SJCRH30 (cell line): ENCODE measurements around the gene SLC35F2. TPM values are rescaled to one million over a fixed set of nuclear protein-coding genes. Genes with fewer than 3 reads are reported as not detected.

Experiments used
- DNase-seq, 2 experiments: peaks; one replicate each; pipeline ENCODE4 v3.0.0-alpha.2; 2015 to 2020
- H3K27ac ChIP-seq: fragments of 250-450 bp; sonication (Bioruptor Pico); 2 replicates; pipeline ENCODE4 v1.5.1; 2020; ENCODE audit warnings: mild to moderate bottlenecking, moderate library complexity
- H3K27me3 ChIP-seq: fragments of 250-450 bp; sonication (Bioruptor Pico); 2 replicates; pipeline ENCODE4 v1.5.1; 2020; ENCODE audit warnings: mild to moderate bottlenecking, moderate library complexity
- H3K36me3 ChIP-seq: fragments of 250-450 bp; sonication (Bioruptor Pico); 2 replicates; pipeline ENCODE4 v1.5.1; 2020; ENCODE audit warnings: mild to moderate bottlenecking, moderate library complexity
- H3K4me1 ChIP-seq: fragments of 250-450 bp; sonication (Bioruptor Pico); 2 replicates; pipeline ENCODE4 v1.5.1; 2020; ENCODE audit warnings: mild to moderate bottlenecking, moderate library complexity
- H3K4me3 ChIP-seq: fragments of 250-450 bp; sonication (Bioruptor Pico); 2 replicates; pipeline ENCODE4 v1.5.1; 2020; ENCODE audit warnings: mild to moderate bottlenecking, moderate library complexity
- H3K9me3 ChIP-seq: fragments of 250-450 bp; sonication (Bioruptor Pico); replicated peaks from 2 replicates; pipeline ENCODE4 v1.5.1; 2020; ENCODE audit warnings: mild to moderate bottlenecking, moderate library complexity
- total RNA-seq: library from RNA; depleted of rRNA; stranded (reverse); fragments of >200 nt; shearing (Covaris generic); gene quantifications from 2 replicates; pipeline ENCODE4 v1.2.3, GENCODE V29; 2014

SLC35F2 gene
- total RNA-seq, 1 experiment from 2014 or later = 9.5 TPM

DNA sequence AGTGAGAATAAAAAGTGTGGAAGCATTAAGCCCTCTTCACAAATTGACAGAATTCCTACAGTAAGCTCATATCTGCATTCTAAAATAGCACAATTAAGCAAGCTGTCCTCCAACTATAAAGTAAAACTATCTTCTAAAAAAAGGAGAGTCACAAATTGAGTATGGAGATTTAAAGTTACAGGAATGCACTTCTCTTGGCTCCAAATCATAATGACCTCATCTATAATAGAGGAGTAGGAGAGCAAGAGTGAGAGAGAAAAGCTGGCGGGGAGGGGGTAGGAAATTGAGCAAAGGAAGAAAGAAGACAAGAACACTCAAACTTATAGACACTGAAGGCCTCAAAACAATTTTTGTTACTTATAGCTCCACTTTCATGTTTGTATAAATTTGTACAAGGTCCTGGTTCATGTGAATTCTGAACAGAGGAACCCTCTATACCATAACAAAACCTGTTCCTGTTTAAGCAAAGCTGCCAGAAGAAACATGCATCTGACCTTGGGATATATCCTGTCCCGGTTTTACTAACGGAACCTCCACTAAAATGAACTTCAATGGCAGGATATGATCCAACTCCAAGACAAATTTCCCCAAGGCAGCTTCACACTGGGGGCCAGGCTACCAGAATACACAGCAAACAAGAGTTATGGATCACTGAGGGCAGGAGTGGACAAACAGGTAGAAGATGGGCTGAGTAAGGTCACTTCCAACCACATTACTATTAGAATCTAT, 37.2 kb downstream of the SLC35F2 start:
- Histone ChIP-seq H3K36me3 (no peaks in the 10 kb centered on the region), H3K4me1 (no peaks in the 10 kb centered on the region), H3K4me3 (no peak overlapping the region), H3K27ac (no peak overlapping the region), H3K27me3 (no peaks in the 10 kb centered on the region), H3K9me3 (no peaks in the 10 kb centered on the region)
- DNase-seq = no peak

- Histone ChIP-seq H3K9me3 (no peaks in the 10 kb centered on the region), H3K4me3 (no peak overlapping the region), H3K27ac (no peak overlapping the region), H3K36me3 (no peaks in the 10 kb centered on the region), H3K27me3 (no peaks in the 10 kb centered on the region), H3K4me1 (no peaks in the 10 kb centered on the region)
- DNase-seq = no peak
Measured at GRCh38 chr11:107819361-107820014, 39.1 kb downstream of the SLC35F2 start.

DNA sequence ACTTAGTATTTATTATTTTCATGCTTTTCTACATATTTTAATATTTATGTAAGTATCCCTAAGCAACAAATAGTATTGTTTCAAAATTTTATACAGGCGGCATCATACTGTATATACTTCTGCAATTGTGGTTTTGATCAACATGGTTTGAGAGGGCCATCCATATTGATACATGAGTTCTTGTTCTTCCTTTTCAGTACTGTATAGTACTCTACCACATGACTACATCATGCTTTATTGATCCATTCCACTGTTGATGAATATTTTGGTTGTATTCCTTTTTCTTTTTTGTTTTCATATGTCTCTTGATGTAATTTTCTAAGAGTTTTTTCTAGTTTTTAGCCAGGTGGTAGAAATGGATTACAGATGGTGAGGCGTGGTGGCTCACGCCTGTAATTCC, 40.1 kb downstream of the SLC35F2 start:
- no peaks in the 10 kb centered on the region for H3K9me3 ChIP-seq
- H3K27me3 ChIP-seq = no peaks in the 10 kb centered on the region
- H3K4me3 ChIP-seq = no peak overlapping the region
- no peak overlapping the region for H3K27ac ChIP-seq
- no peak for DNase-seq
- H3K36me3 ChIP-seq = no peaks in the 10 kb centered on the region
- no peaks in the 10 kb centered on the region for H3K4me1 ChIP-seq

DNA sequence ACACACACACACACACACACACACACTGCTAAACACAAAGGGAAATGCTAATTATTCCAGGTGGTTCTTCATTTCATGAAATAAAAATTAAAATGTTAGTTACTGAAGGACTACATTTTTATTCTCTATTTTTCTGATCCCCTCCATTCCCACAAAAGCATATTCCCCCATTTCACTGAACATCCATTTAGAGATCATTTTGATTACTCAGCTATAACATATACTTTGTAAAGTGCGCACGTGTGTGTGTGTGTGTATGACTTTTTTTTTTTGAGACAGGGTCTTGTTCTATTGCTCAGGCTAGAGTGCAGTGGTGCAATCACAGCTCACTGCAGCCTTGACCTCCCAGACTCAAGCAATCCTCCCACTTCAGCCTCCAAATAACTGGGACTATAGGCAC, 42.6 kb downstream of the SLC35F2 start:
- no peaks in the 10 kb centered on the region for H3K9me3 ChIP-seq
- H3K27me3 ChIP-seq = no peaks in the 10 kb centered on the region
- H3K4me3 ChIP-seq = no peak overlapping the region
- no peak for DNase-seq
- no peaks in the 10 kb centered on the region for H3K36me3 ChIP-seq
- no peaks in the 10 kb centered on the region for H3K4me1 ChIP-seq
- H3K27ac ChIP-seq = no peak overlapping the region

DNA sequence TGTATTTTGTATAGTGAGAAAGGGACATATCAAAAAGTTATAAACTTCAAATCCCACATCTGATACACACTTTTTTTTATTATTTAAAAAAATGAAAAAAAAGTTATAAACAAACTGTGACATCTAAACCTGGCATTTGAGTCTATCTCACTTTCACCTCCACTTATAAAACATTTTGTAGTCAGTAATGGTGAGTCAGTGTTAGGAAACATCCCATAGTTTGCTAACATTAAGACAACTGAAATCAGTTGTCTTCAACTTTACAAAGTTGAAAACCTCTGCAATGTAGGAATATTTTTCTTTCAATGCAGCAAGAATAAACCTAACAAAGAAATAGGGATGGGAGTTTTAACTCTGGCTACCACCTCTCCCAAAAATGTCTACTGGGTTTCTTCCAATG, 47.7 kb downstream of the SLC35F2 start:
- Histone ChIP-seq H3K27ac (no peak overlapping the region), H3K4me3 (no peak overlapping the region), H3K9me3 (no peaks in the 10 kb centered on the region), H3K4me1 (no peaks in the 10 kb centered on the region), H3K27me3 (no peaks in the 10 kb centered on the region), H3K36me3 (no peaks in the 10 kb centered on the region)
- no peak for DNase-seq

GRCh38 chr11:107808521-107808920, 50.1 kb downstream of the SLC35F2 start:
- H3K27ac ChIP-seq = no peak overlapping the region
- no peaks in the 10 kb centered on the region for H3K27me3 ChIP-seq
- no peaks in the 10 kb centered on the region for H3K36me3 ChIP-seq
- no peak for DNase-seq
- H3K4me1 ChIP-seq = no peaks in the 10 kb centered on the region
- no peaks in the 10 kb centered on the region for H3K9me3 ChIP-seq
- no peak overlapping the region for H3K4me3 ChIP-seq

DNA sequence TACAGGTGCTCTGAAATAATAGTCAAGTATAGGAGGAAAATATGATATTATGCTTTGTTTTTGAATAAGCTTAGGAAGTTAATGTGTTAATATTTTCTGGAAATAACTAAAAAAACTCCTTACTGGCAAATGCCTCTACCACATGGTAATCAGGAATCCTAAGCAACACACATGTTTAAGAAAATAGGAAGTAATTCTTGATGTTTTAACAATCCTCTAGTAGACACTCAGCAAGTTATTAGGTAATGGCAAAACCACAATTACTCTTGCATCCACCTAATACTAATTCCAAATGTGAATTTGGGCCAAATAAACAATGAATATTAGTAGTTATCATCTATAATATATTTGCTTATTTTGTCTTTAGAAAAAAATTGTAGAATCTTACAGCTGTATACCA, 53.6 kb downstream of the SLC35F2 start:
- H3K36me3 ChIP-seq = no peaks in the 10 kb centered on the region
- no peak for DNase-seq
- H3K9me3 ChIP-seq = no peaks in the 10 kb centered on the region
- H3K27ac ChIP-seq = no peak overlapping the region
- H3K4me1 ChIP-seq = no peaks in the 10 kb centered on the region
- no peak overlapping the region for H3K4me3 ChIP-seq
- H3K27me3 ChIP-seq = no peaks in the 10 kb centered on the region

DNA sequence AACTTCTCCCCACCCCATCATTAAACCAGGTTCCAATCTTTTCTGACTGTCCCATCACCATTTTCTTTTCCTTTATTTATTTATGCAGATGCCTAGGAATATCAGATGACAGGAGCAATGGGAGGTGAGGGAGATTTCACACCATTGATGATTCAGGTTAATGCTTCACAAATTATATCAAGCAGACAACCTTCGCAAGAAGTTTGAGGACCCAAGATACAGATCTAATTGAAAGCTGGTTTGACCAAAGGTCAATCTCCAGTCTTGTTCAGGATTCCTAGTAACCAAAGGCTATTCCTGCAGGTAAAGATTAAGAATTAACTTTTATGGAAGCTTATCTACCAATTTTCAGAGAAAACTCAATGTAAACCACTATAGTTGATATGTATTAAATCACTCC, 54.4 kb downstream of the SLC35F2 start:
- H3K27ac ChIP-seq = no peak overlapping the region
- H3K9me3 ChIP-seq = no peaks in the 10 kb centered on the region
- no peak for DNase-seq
- H3K36me3 ChIP-seq = no peaks in the 10 kb centered on the region
- no peaks in the 10 kb centered on the region for H3K4me1 ChIP-seq
- no peak overlapping the region for H3K4me3 ChIP-seq
- H3K27me3 ChIP-seq = no peaks in the 10 kb centered on the region

- Histone ChIP-seq H3K4me3 (no peak overlapping the region), H3K9me3 (no peaks in the 10 kb centered on the region), H3K27me3 (no peaks in the 10 kb centered on the region), H3K4me1 (no peaks in the 10 kb centered on the region), H3K36me3 (no peaks in the 10 kb centered on the region), H3K27ac (no peak overlapping the region)
- DNase-seq = no peak
Measured at GRCh38 chr11:107801641-107802040, 56.9 kb downstream of the SLC35F2 start.

- H3K4me3 ChIP-seq = no peak overlapping the region
- no peaks in the 10 kb centered on the region for H3K4me1 ChIP-seq
- peak; percentile 55 to 78 for DNase-seq
Measured at GRCh38 chr11:107799218-107799859, 59.2 kb downstream of the SLC35F2 start.

DNA sequence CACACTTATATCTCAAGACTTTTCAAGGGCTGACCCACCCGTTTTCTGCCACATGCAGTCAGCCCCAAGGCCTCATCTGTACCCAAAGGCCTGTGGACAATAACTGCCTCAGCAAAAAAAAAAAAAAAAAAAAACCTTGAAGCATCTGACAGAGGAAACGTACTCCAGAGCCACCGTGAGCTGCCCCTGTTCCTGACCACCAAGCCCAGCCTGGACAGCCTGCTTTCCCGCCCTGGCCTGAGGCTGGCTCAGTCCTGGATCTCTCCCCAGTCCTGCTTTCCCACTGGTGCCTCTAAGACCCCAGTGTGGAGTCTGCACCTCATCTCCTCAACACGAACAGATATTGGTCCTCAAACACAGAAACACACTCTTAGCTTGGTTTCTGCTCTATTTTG, 66.5 kb downstream of the SLC35F2 start:
- Histone ChIP-seq H3K4me3 (no peak overlapping the region), H3K36me3 (no peaks in the 10 kb centered on the region), H3K9me3 (no peaks in the 10 kb centered on the region), H3K27me3 (no peaks in the 10 kb centered on the region), H3K27ac (no peak overlapping the region), H3K4me1 (peaks cover 5% of the 10 kb centered on the region)
- DNase-seq = no peak

More at GRCh38 chr11:107799218-107799859, 59.2 kb downstream of the SLC35F2 start:
- H3K9me3 ChIP-seq = no peaks in the 10 kb centered on the region
- H3K27ac ChIP-seq = no peak overlapping the region
- H3K27me3 ChIP-seq = no peaks in the 10 kb centered on the region
- no peaks in the 10 kb centered on the region for H3K36me3 ChIP-seq

- Histone ChIP-seq H3K4me1 (peaks cover 5% of the 10 kb centered on the region), H3K4me3 (no peak overlapping the region), H3K9me3 (no peaks in the 10 kb centered on the region), H3K27ac (no peak overlapping the region), H3K27me3 (no peaks in the 10 kb centered on the region), H3K36me3 (no peaks in the 10 kb centered on the region)
- DNase-seq = peak; percentile 21 to 34
Measured at GRCh38 chr11:107791343-107792048, 67.1 kb downstream of the SLC35F2 start.

GRCh38 chr11:107789767-107790166, 68.8 kb downstream of the SLC35F2 start:
- no peaks in the 10 kb centered on the region for H3K27me3 ChIP-seq
- DNase-seq = no peak

GRCh38 chr11:107787733-107788132, 70.9 kb downstream of the SLC35F2 start:
- Histone ChIP-seq H3K4me3 (no peak overlapping the region), H3K27ac (no peak overlapping the region), H3K27me3 (no peaks in the 10 kb centered on the region), H3K9me3 (no peaks in the 10 kb centered on the region), H3K36me3 (no peaks in the 10 kb centered on the region), H3K4me1 (peaks cover 5% of the 10 kb centered on the region)
- DNase-seq = no peak

More at GRCh38 chr11:107789767-107790166, 68.8 kb downstream of the SLC35F2 start:
- Histone ChIP-seq H3K27ac (no peak overlapping the region), H3K4me3 (no peak overlapping the region), H3K4me1 (peaks cover 5% of the 10 kb centered on the region), H3K9me3 (no peaks in the 10 kb centered on the region), H3K36me3 (no peaks in the 10 kb centered on the region)

DNA sequence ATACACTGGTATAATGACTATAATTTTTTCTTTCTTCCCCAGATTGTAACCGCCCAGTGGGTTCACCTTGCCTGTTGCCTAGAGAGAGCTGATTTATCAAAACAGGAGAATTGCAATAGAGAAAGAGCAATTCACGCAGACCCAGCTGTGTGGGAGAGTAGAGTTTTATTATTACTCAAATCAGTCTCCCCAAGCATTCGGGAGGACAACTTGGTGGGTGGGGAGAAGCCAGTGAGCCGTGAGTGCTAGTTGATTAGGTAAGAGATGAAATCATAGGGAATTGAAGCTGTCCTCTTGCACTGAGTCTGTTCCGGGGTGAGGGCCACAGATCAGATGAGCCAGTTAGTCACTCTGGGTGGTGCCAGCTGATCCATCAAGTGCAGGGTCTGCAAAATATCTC, 73.2 kb downstream of the SLC35F2 start:
- no peak for DNase-seq
- Histone ChIP-seq H3K36me3 (no peaks in the 10 kb centered on the region), H3K27me3 (no peaks in the 10 kb centered on the region), H3K9me3 (no peaks in the 10 kb centered on the region), H3K4me1 (no peaks in the 10 kb centered on the region), H3K27ac (no peak overlapping the region), H3K4me3 (no peak overlapping the region)
